ENCODE measurements around the gene PTPRC.
"Not testable (repeated sequence)": the region's sequence is repeated elsewhere in the genome, so short reads cannot be mapped to it uniquely, and the experiment has no call there.

PTPRC gene

GRCh38 chr1:198599749-198600148, 39.1 kb upstream of the PTPRC start:
- ChIA-PET POLR2A (no interaction called here), CTCF (no interaction called here)
- 100% methylated on average over 1 of the region's 2 CpGs for WGBS (ENCODE audit: insufficient coverage)

GRCh38 chr1:198600906-198601305, 37.9 kb upstream of the PTPRC start:
- POLR2A ChIA-PET, result no interaction called here
- CTCF ChIA-PET, result no interaction called here
- no peak for DNase-seq

More at GRCh38 chr1:198599749-198600148, 39.1 kb upstream of the PTPRC start:
- H3K27ac ChIP-seq (ENCODE audit: insufficient read depth in 1 of 2, low read depth in 1 of 2, low read length in 2 of 2, poor library complexity in 1 of 2, severe bottlenecking in 2 of 2), result no peak overlapping the region
- H3K4me1 ChIP-seq (ENCODE audit: control extremely low read depth in 1 of 4, control insufficient read depth in 4 of 4, insufficient read depth in 4 of 4, low read length in 3 of 4), result peaks cover 14 to 28% (median 16%) of the 10 kb centered on the region in 4 experiments
- no peak overlapping the region for H3K4me3 ChIP-seq (ENCODE audit: control insufficient read depth in 1 of 7, extremely low read depth in 1 of 7, insufficient read depth in 4 of 7, low read depth in 2 of 7, low read length in 6 of 7)
- H3K9me3 ChIP-seq (ENCODE audit: control extremely low read depth in 1 of 5, control insufficient read depth in 4 of 5, insufficient read depth in 2 of 5, low read depth in 1 of 5, low read length in 4 of 5), result peaks cover 0 to 3% (median 0%) of the 10 kb centered on the region in 5 experiments
- H3K27me3 ChIP-seq (replicated peaks in 2 of 5; ENCODE audit: control insufficient read depth in 4 of 5, insufficient read depth in 5 of 5, low read length in 4 of 5), result no peaks in the 10 kb centered on the region
- H3K36me3 ChIP-seq (ENCODE audit: control insufficient read depth in 4 of 4, insufficient read depth in 4 of 4, low read length in 3 of 4), result no peaks in the 10 kb centered on the region
- DNase-seq, result no peak

GRCh38 chr1:198601310-198601709, 37.5 kb upstream of the PTPRC start:
- 100% methylated on average over 1 of the region's 1 CpG for WGBS (ENCODE audit: insufficient coverage)
- DNase-seq; CTCF ChIA-PET; H3K27ac ChIP-seq (ENCODE audit: insufficient read depth in 1 of 2, low read depth in 1 of 2, low read length in 2 of 2, poor library complexity in 1 of 2, severe bottlenecking in 2 of 2); POLR2A ChIA-PET; H3K9me3 ChIP-seq (ENCODE audit: control extremely low read depth in 1 of 5, control insufficient read depth in 4 of 5, insufficient read depth in 2 of 5, low read depth in 1 of 5, low read length in 4 of 5); H3K4me3 ChIP-seq (ENCODE audit: control insufficient read depth in 1 of 7, extremely low read depth in 1 of 7, insufficient read depth in 4 of 7, low read depth in 2 of 7, low read length in 6 of 7); H3K36me3 ChIP-seq (ENCODE audit: control insufficient read depth in 4 of 4, insufficient read depth in 4 of 4, low read length in 3 of 4); H3K27me3 ChIP-seq (replicated peaks in 2 of 5; ENCODE audit: control insufficient read depth in 4 of 5, insufficient read depth in 5 of 5, low read length in 4 of 5): not testable (repeated sequence)
- H3K4me1 ChIP-seq (ENCODE audit: control extremely low read depth in 1 of 4, control insufficient read depth in 4 of 4, insufficient read depth in 4 of 4, low read length in 3 of 4), result peaks cover 21 to 43% (median 27%) of the 10 kb centered on the region in 4 experiments

More at GRCh38 chr1:198600906-198601305, 37.9 kb upstream of the PTPRC start:
- Histone ChIP-seq H3K36me3 (ENCODE audit: control insufficient read depth in 4 of 4, insufficient read depth in 4 of 4, low read length in 3 of 4) (no peaks in the 10 kb centered on the region), H3K27me3 (replicated peaks in 2 of 5; ENCODE audit: control insufficient read depth in 4 of 5, insufficient read depth in 5 of 5, low read length in 4 of 5) (no peaks in the 10 kb centered on the region), H3K27ac (ENCODE audit: insufficient read depth in 1 of 2, low read depth in 1 of 2, low read length in 2 of 2, poor library complexity in 1 of 2, severe bottlenecking in 2 of 2) (no peak overlapping the region), H3K9me3 (ENCODE audit: control extremely low read depth in 1 of 5, control insufficient read depth in 4 of 5, insufficient read depth in 2 of 5, low read depth in 1 of 5, low read length in 4 of 5) (peaks cover 0 to 3% (median 0%) of the 10 kb centered on the region in 5 experiments), H3K4me1 (ENCODE audit: control extremely low read depth in 1 of 4, control insufficient read depth in 4 of 4, insufficient read depth in 4 of 4, low read length in 3 of 4) (peaks cover 20 to 39% (median 25%) of the 10 kb centered on the region in 4 experiments), H3K4me3 (ENCODE audit: control insufficient read depth in 1 of 7, extremely low read depth in 1 of 7, insufficient read depth in 4 of 7, low read depth in 2 of 7, low read length in 6 of 7) (no peak overlapping the region)
- WGBS (ENCODE audit: insufficient coverage), result 100% methylated on average over 1 of the region's 1 CpG

- peak overlapping the region in 1 of 2 experiments; percentile 28 for H3K27ac ChIP-seq (ENCODE audit: insufficient read depth in 1 of 2, low read depth in 1 of 2, low read length in 2 of 2, poor library complexity in 1 of 2, severe bottlenecking in 2 of 2)
- peaks cover 0 to 3% (median 0%) of the 10 kb centered on the region in 5 experiments for H3K9me3 ChIP-seq (ENCODE audit: control extremely low read depth in 1 of 5, control insufficient read depth in 4 of 5, insufficient read depth in 2 of 5, low read depth in 1 of 5, low read length in 4 of 5)
- ChIA-PET CTCF (interaction anchor here (0.8 kb wide), 1 partner anchor 77 kb away, joined by 3 read pairs; no protein-coding TSS in a partner anchor), POLR2A (no interaction called here)
- no peaks in the 10 kb centered on the region for H3K27me3 ChIP-seq (replicated peaks in 2 of 5; ENCODE audit: control insufficient read depth in 4 of 5, insufficient read depth in 5 of 5, low read length in 4 of 5)
- H3K4me3 ChIP-seq (ENCODE audit: control insufficient read depth in 1 of 7, extremely low read depth in 1 of 7, insufficient read depth in 4 of 7, low read depth in 2 of 7, low read length in 6 of 7), result peak overlapping the region in 1 of 7 experiments; percentile 20
- WGBS (ENCODE audit: insufficient coverage), result 54% methylated on average over 2 of the region's 2 CpGs
- DNase-seq, result peak in 2 of 3 donors; percentile 41 to 61
- no peaks in the 10 kb centered on the region for H3K36me3 ChIP-seq (ENCODE audit: control insufficient read depth in 4 of 4, insufficient read depth in 4 of 4, low read length in 3 of 4)
- H3K4me1 ChIP-seq (ENCODE audit: control extremely low read depth in 1 of 4, control insufficient read depth in 4 of 4, insufficient read depth in 4 of 4, low read length in 3 of 4), result peaks cover 21 to 46% (median 29%) of the 10 kb centered on the region in 4 experiments
These were observed 36.6 kb upstream of the PTPRC start for GRCh38 chr1:198601936-198602889.

GRCh38 chr1:198604975-198605374, 33.9 kb upstream of the PTPRC start:
- peaks cover 0 to 3% (median 0%) of the 10 kb centered on the region in 5 experiments for H3K9me3 ChIP-seq (ENCODE audit: control extremely low read depth in 1 of 5, control insufficient read depth in 4 of 5, insufficient read depth in 2 of 5, low read depth in 1 of 5, low read length in 4 of 5)
- peaks cover 19 to 48% (median 33%) of the 10 kb centered on the region in 4 experiments for H3K4me1 ChIP-seq (ENCODE audit: control extremely low read depth in 1 of 4, control insufficient read depth in 4 of 4, insufficient read depth in 4 of 4, low read length in 3 of 4)
- POLR2A ChIA-PET, result no interaction called here
- no peaks in the 10 kb centered on the region for H3K27me3 ChIP-seq (replicated peaks in 2 of 5; ENCODE audit: control insufficient read depth in 4 of 5, insufficient read depth in 5 of 5, low read length in 4 of 5)
- peak; percentile 89 to 96 (median 95) for DNase-seq
- peak overlapping the region; percentile 48 to 75 for H3K27ac ChIP-seq (ENCODE audit: insufficient read depth in 1 of 2, low read depth in 1 of 2, low read length in 2 of 2, poor library complexity in 1 of 2, severe bottlenecking in 2 of 2)
- CTCF ChIA-PET, result interaction anchor here (0.9 to 2.1 kb wide), 4 partner anchors 10 to 78 kb away, joined by 3 to 9 read pairs (median 6); no protein-coding TSS in a partner anchor
- no peaks in the 10 kb centered on the region for H3K36me3 ChIP-seq (ENCODE audit: control insufficient read depth in 4 of 4, insufficient read depth in 4 of 4, low read length in 3 of 4)
- H3K4me3 ChIP-seq (ENCODE audit: control insufficient read depth in 1 of 7, extremely low read depth in 1 of 7, insufficient read depth in 4 of 7, low read depth in 2 of 7, low read length in 6 of 7), result peak overlapping the region in 2 of 7 experiments; percentile 43 to 44
- no CpG with 5 or more reads among the region's 1 CpG for WGBS (ENCODE audit: insufficient coverage)

GRCh38 chr1:198605406-198605805, 33.4 kb upstream of the PTPRC start:
- CTCF ChIA-PET, result interaction anchor here (0.7 to 5.8 kb wide), 7 partner anchors 10 to 141 kb away, joined by 3 to 34 read pairs (median 4); no protein-coding TSS in a partner anchor
- peak overlapping the region; percentile 48 to 75 for H3K27ac ChIP-seq (ENCODE audit: insufficient read depth in 1 of 2, low read depth in 1 of 2, low read length in 2 of 2, poor library complexity in 1 of 2, severe bottlenecking in 2 of 2)
- H3K27me3 ChIP-seq (replicated peaks in 2 of 5; ENCODE audit: control insufficient read depth in 4 of 5, insufficient read depth in 5 of 5, low read length in 4 of 5), result no peaks in the 10 kb centered on the region
- H3K36me3 ChIP-seq (ENCODE audit: control insufficient read depth in 4 of 4, insufficient read depth in 4 of 4, low read length in 3 of 4), result no peaks in the 10 kb centered on the region
- no CpG with 5 or more reads among the region's 4 CpGs for WGBS (ENCODE audit: insufficient coverage)
- POLR2A ChIA-PET, result no interaction called here
- H3K9me3 ChIP-seq (ENCODE audit: control extremely low read depth in 1 of 5, control insufficient read depth in 4 of 5, insufficient read depth in 2 of 5, low read depth in 1 of 5, low read length in 4 of 5), result peaks cover 0 to 3% (median 0%) of the 10 kb centered on the region in 5 experiments
- H3K4me1 ChIP-seq (ENCODE audit: control extremely low read depth in 1 of 4, control insufficient read depth in 4 of 4, insufficient read depth in 4 of 4, low read length in 3 of 4), result peaks cover 19 to 50% (median 34%) of the 10 kb centered on the region in 4 experiments
- peak in 2 of 3 donors; percentile 53 to 64 for DNase-seq
- peak overlapping the region in 2 of 7 experiments; percentile 43 to 44 for H3K4me3 ChIP-seq (ENCODE audit: control insufficient read depth in 1 of 7, extremely low read depth in 1 of 7, insufficient read depth in 4 of 7, low read depth in 2 of 7, low read length in 6 of 7)

Measured in common myeloid progenitor, CD34-positive (primary cell).